NCI-H2107 treated with DMSO at 0.1 percent for 48 hours (cell line): ENCODE measurements around the gene CDYL2.
"Not testable (repeated sequence)": the region's sequence is repeated elsewhere in the genome, so short reads cannot be mapped to it uniquely, and the experiment has no call there.

Source experiments
- DNase-seq: peaks from one replicate; lab custom pipeline; 2025; ENCODE audit not compliant: unreplicated experiment; lab: John Stamatoyannopoulos, UW

Gene CDYL2

GRCh38 chr16:80751167-80751566, 53.2 kb downstream of the CDYL2 start:
- DNase-seq, result no peak

DNA sequence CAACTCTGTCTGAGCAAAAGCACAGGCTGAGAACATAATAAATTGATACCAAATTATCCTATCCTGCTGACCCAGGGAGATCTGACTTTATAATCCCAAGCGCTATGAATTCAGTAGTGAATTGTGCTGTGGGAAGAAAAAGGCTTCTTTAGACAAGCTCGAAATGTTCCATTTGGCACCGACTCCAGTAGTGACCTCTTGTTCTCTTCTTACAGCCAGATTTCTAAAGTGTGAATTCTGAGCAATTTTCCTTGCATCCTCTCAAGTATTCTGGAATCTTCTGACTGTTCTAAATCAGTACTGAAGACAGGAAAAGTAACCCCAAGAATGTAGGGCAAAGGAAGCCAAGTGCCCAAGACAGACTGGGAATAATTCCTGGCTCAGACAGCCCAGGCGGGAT, 58.2 kb downstream of the CDYL2 start:
- no peak for DNase-seq

GRCh38 chr16:80744856-80745255, 59.5 kb downstream of the CDYL2 start:
- DNase-seq, result no peak

DNA sequence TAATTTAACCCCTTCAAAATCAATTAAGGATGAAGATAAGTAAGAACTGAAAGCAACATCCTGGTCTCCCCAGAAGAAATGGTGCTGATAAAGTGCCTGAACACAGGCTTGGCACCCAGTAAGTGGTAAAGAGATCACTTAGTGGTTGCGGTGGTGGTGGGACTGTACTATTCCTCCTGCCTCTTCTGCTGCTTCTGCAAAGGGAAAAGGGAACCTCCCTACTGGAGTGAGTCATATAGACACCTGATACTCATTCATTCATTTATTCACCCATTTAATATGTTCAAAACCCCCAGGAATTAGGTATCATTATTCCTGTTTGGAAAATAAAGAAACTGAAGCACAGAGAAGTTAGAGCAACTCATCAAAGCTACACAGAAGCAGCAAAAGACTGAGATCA, 60.6 kb downstream of the CDYL2 start:
- DNase-seq, result no peak

- no peak for DNase-seq
These were observed 61.1 kb downstream of the CDYL2 start for GRCh38 chr16:80743273-80743672.

DNA sequence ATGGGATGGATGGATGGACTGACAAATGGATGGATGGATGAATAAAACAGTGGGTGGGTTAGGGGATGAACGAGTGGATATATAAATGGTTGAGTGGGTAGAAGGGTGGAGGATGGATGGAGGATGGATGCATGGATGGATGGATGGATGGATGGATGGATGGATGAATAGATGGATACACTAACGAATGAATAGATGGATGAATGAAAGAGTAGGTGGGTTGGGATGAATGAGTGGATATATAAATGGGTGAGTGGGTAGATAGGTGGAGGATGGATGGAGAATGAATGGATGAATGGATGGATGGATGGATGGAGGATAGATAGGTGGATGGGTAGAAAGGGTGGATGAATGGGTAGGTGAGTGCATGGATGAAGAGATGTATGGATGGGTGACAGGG, 62.1 kb downstream of the CDYL2 start:
- no peak for DNase-seq

DNA sequence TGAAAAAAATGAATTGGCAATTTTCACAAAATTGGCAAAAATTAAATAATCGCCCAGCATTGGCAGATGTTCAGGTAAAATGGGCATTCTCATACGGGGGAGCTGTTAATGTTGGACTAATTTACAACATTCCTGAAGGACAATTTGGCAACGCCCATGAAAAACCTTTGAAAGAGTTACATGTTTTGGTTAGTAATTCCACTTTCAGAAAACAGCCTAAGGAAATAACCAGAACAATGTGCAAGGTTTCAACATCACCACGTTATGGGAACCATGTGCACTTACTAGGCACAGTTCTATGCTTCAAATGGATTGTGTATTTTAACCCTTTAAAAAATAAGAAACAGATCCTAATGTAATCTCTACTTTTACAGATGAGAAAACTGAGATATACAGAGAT, 62.7 kb downstream of the CDYL2 start:
- no peak for DNase-seq

- DNase-seq, result no peak
These were observed 64.9 kb downstream of the CDYL2 start for GRCh38 chr16:80739523-80739922.

- no peak for DNase-seq
These were observed 65.9 kb downstream of the CDYL2 start for GRCh38 chr16:80738521-80738920.

DNA sequence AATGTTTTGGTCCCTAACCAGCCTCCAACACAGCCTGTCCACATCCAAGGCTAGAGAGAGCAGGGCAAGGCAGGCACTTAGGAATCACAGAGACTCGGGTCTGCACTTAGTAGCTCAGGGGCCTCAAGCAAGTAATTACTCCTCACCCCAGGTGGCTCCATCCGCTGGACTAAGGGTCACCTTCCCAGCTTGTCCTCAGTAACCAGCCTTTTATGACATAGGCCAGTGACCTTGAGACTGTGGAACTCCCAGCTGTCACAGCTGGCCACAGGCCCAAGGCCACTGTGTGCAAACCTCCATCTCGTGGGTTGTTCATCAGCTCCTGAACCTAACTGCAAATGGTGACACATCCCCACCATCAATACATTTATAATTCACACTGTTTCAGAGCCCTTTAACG, 68.6 kb downstream of the CDYL2 start:
- no peak for DNase-seq

GRCh38 chr16:80733407-80733806, 71.0 kb downstream of the CDYL2 start:
- no peak for DNase-seq

- DNase-seq, result no peak
These were observed 72.5 kb downstream of the CDYL2 start for GRCh38 chr16:80731915-80732314.

DNA sequence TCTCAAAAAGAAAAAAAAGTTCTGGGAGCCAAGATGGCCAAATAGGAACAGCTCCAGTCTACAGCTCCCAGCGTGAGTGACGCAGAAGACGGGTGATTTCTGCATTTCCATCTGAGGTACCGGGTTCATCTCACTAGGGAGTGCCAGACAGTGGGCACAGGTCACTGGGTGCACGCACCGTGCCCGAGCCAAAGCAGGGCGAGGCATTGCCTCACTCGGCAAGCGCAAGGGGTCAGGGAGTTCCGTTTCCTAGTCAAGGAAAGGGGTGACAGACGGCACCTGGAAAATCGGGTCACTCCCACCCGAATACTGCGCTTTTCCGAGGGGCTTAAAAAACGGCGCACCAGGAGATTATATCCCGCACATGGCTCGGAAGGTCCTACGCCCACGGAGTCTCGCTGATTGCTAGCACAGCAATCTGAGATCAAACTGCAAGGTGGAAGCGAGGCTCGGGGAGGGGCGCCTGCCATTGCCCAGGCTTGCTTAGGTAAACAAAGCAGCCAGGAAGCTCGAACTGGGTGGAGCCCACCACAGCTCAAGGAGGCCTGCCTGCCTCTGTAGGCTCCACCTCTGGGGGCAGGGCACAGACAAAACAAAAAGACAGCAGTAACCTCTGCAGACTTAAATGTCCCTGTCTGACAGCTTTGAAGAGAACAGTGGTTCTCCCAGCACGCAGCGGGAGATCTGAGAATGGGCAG, 77.2 kb downstream of the CDYL2 start:
- not testable (repeated sequence) for DNase-seq

GRCh38 chr16:80725566-80726162, 78.7 kb downstream of the CDYL2 start:
- no peak for DNase-seq

- DNase-seq, result no peak
These were observed 80.4 kb downstream of the CDYL2 start for GRCh38 chr16:80723981-80724380.

- DNase-seq, result no peak
These were observed 81.3 kb downstream of the CDYL2 start for GRCh38 chr16:80723091-80723490.

- no peak for DNase-seq
These were observed 83.5 kb downstream of the CDYL2 start for GRCh38 chr16:80720804-80721371.

- DNase-seq, result no peak
These were observed 84.8 kb downstream of the CDYL2 start for GRCh38 chr16:80719573-80719972.

DNA sequence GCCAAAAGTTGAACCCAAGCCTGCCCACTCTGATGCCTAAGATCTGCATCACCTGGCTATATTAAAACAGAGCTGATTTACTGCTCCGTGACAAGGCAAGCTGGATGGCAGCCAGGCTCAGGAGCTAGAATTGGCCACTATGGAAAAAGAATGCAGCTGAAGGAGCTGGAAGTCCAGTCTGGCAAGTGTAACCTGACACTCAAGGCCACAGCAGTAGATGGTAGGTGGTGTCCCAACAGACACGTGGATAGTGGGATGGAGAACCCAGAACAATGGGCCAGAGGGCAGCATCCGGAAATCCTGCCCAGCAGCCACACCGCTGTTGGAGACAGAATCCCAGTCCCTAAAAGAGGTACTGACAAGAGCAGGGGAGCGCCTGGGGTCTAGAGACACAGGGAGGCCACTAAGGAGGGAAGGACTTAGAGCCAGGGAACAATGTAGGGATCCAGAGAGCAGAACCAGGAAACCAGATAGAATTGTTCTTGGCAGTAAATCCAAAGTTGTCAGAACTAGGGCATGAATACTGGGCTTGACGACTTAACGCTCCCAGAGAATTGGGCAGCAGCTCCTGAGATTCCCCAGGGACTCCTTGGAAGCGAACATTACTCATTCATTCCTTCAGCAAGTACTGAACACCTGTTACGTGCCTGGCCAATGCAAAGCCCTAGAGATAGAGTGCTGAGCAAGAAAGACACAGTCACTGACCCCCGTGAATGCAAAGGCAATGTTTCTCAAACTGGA, 85.7 kb downstream of the CDYL2 start:
- no peak for DNase-seq

DNA sequence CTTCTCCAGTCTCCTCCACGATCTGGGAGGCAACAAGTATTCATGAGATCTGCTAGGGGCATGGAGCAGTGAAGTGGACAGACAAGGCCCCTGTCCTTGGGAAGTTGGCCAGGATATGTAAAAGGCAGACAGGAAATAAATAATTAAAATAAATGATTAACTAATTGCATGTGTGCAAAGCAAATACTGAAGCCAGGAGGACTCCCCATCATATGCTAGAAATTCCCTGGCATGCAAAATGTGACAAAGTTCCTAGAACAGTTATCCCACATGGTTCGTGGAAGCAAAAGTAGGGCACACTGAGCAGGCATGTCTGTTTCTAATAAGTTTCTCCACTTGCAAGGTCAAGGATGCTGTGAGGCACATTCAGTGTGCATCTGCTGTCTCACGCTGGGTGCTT, 86.8 kb downstream of the CDYL2 start:
- DNase-seq, result no peak

DNA sequence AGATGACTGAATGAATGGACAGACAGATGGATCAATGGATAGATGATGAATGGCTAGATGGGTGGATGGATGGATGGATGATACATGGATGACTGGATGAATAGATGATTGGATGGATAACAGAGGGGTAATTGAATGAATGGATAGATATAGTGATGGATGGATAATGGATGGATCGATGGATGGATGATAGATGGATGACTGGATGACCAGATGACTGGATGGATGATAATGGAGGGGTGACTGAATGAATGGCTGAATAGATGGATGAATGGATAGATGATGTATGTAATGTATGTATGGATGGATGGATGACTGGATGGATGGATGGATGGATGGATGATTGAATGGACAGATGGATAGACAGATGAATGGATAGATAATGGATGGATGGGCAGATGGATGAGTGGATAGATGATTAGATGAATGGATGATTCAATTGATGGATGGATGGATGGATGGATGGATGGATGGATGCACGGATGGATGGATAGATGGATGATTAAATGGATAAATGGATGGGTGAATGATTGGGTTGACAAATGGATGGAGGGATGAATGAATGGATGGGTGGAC, 87.7 kb downstream of the CDYL2 start:
- no peak for DNase-seq

DNA sequence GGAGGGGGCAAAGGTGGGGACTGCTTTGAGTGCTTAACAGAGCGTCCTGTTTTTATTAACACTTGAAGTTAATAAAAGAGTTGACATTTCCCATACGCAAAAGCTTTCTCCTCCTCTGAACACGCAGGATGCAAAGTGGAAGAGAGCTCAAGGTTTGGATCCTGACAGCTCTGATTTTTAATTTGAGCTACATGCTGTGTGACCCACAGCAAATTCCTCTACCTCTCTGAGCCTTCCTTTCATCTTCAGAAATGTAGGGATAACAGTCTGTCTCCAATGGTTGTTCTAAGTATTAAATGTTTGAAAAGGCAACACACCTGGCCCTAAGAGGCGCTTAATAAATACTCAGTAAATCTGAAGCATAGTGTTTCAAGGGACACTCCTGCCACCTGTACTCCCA, 93.0 kb downstream of the CDYL2 start:
- DNase-seq, result no peak
